PC-9 (cell line): ENCODE results near the gene LY6G6D. TPM values are rescaled to one million over a fixed set of nuclear protein-coding genes. Genes with fewer than 3 reads are reported as not detected.

ENCODE experiments used
- BruUV-seq: library from RNA; stranded (reverse); fragments of 400-500 nt; replicated peaks from 2 replicates; lab custom pipeline; 2021; lab: Mats Ljungman, UMichigan
- CTCF ChIA-PET: fragments of 300-600 bp; sonication (Branson Sonifier 250); formaldehyde crosslinking; loops from one replicate; lab custom pipeline; 2022; ENCODE audit warnings: antibody characterized with exemption; lab: Charles Lee
- POLR2A ChIA-PET: fragments of 300-600 bp; sonication (Branson Sonifier 250); formaldehyde crosslinking; loops from one replicate; lab custom pipeline; 2022; ENCODE audit warnings: antibody characterized with exemption; ENCODE audit not compliant: unreplicated experiment; lab: Charles Lee
- DNase-seq, 2 experiments: peaks; one replicate each; pipeline versions ENCODE4 v3.0.0 to v3.0.0-alpha.2; 2015 to 2022; ENCODE audit warnings: mixed read lengths in 1 of 2
- H2AFZ ChIP-seq: fragments of 200-600 bp; sonication (generic); 2 replicates; pipeline ENCODE4 v1.8.1; 2017; ENCODE audit warnings: antibody characterized with exemption
- H3F3A ChIP-seq: fragments of 200-600 bp; sonication (generic); 2 replicates; pipeline ENCODE4 v1.8.1; 2017; ENCODE audit warnings: antibody characterized with exemption, mild to moderate bottlenecking, low read depth; ENCODE audit not compliant: insufficient read depth
- H3K27ac ChIP-seq: fragments of 200-600 bp; sonication (generic); 2 replicates; pipeline ENCODE4 v1.6.1; 2016; ENCODE audit warnings: mixed run types
- H3K27me3 ChIP-seq: fragments of 200-600 bp; sonication (generic); 2 replicates; pipeline ENCODE4 v1.6.1; 2016; ENCODE audit warnings: low read depth, mixed run types; ENCODE audit not compliant: insufficient read depth
- H3K36me3 ChIP-seq: fragments of 200-600 bp; sonication (generic); 2 replicates; pipeline ENCODE4 v1.6.1; 2016; ENCODE audit warnings: low read depth, mixed run types
- H3K4me1 ChIP-seq: fragments of 200-600 bp; sonication (generic); replicated peaks from 2 replicates; pipeline ENCODE4 v1.6.1; 2016; ENCODE audit warnings: mixed run types; ENCODE audit not compliant: insufficient read depth
- H3K4me2 ChIP-seq: fragments of 200-600 bp; sonication (generic); 2 replicates; pipeline ENCODE4 v1.6.1; 2017; ENCODE audit warnings: mixed run types
- H3K4me3 ChIP-seq: fragments of 200-600 bp; sonication (generic); 2 replicates; pipeline ENCODE4 v1.6.1; 2016; ENCODE audit warnings: mixed run types
- H3K79me2 ChIP-seq: fragments of 200-600 bp; sonication (generic); 2 replicates; pipeline ENCODE4 v1.6.1; 2017; ENCODE audit warnings: low read depth, mixed run types
- H3K9me2 ChIP-seq: fragments of 200-600 bp; sonication (generic); 2 replicates; pipeline ENCODE4 v1.8.1; 2017; ENCODE audit warnings: mild to moderate bottlenecking; ENCODE audit not compliant: insufficient read depth
- H3K9me3 ChIP-seq: fragments of 200-600 bp; sonication (generic); 2 replicates; pipeline ENCODE4 v1.8.1; 2016; ENCODE audit warnings: low read depth; ENCODE audit not compliant: insufficient read depth
- H4K20me1 ChIP-seq: fragments of 200-600 bp; sonication (generic); 2 replicates; pipeline ENCODE4 v1.8.1; 2017; ENCODE audit not compliant: insufficient read depth
- EZH2 ChIP-seq: fragments of 200-600 bp; sonication (generic); IDR thresholded peaks from 2 replicates; pipeline ENCODE4 v1.8.0; 2017; ENCODE audit warnings: antibody characterized with exemption, low read depth
- intact Hi-C: fragments of 100-400 bp; cut with micrococcal nuclease; formaldehyde crosslinking; loops from one replicate; pipeline ENCODE4 v1.10.0; 2022; ENCODE audit not compliant: unreplicated experiment
- total RNA-seq: library from RNA; stranded (reverse); gene quantifications from 2 replicates; pipeline ENCODE4 v1.2.3, GENCODE V29; 2021
- TF ChIP-seq, protein P1 (sequence below): fragments of 200-600 bp; sonication (generic); conservative IDR thresholded peaks from 2 replicates; pipeline ENCODE4 v1.6.1; 2017; ENCODE audit warnings: mixed run types, antibody characterized with exemption, mild to moderate bottlenecking, moderate library complexity

LY6G6D gene
- total RNA-seq, 1 experiment from 2014 or later: not detected

DNA sequence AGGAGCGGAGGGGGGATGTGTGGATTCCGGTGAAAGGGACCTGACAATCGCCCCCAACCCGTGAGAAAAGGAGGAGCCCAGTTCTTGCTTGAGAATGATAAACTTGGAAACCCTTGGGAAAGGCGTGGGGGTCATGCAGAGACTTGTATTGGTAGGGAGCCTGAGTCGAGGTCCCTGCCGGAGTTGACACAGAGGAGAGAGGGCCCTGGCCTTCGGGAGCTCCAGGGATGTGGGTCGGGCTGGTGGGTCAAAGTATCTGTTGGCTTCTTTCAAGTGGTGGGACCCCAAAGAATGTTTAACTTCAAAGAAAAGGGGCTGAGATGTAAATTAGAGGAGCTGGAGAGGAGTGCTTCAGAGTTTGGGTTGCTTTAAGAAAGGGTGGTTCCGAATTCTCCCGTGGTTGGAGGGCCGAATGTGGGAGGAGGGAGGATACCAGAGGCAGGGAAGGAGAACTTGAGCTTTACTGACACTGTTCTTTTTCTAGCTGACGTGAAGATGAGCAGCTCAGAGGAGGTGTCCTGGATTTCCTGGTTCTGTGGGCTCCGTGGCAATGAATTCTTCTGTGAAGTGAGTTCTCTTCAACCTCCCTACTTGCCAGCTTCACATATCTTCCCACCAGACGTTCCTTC is 48.7 kb upstream of the LY6G6D start:
- DNase-seq: no peak
- Histone ChIP-seq H2AFZ (peak overlapping the region; percentile 79), H3K4me1 (peaks cover 24% of the 10 kb centered on the region), H3K36me3 (peaks cover 31% of the 10 kb centered on the region), H3K4me3 (peak overlapping the region; percentile 90), H3K9me2 (no peaks in the 10 kb centered on the region), H3K27ac (peak overlapping the region; percentile 21; the same call in 1 of the 2 replicates), H3K9me3 (no peaks in the 10 kb centered on the region), H3F3A (peaks cover 15% of the 10 kb centered on the region), H3K79me2 (peaks cover 51% of the 10 kb centered on the region), H4K20me1 (peaks cover 3% of the 10 kb centered on the region; the same call in 1 of the 2 replicates), H3K27me3 (no peaks in the 10 kb centered on the region), H3K4me2 (peak overlapping the region; percentile 95)
- intact Hi-C loops: loop anchor here (10.0 kb wide), 1 partner anchor 508 kb away; the partner anchor contains the start of genes AGPAT1 and RNF5
- ChIA-PET POLR2A (no interaction called here), CTCF (no interaction called here)
- no TSS peak for BruUV-seq
- TF ChIP-seq, protein P1, sequence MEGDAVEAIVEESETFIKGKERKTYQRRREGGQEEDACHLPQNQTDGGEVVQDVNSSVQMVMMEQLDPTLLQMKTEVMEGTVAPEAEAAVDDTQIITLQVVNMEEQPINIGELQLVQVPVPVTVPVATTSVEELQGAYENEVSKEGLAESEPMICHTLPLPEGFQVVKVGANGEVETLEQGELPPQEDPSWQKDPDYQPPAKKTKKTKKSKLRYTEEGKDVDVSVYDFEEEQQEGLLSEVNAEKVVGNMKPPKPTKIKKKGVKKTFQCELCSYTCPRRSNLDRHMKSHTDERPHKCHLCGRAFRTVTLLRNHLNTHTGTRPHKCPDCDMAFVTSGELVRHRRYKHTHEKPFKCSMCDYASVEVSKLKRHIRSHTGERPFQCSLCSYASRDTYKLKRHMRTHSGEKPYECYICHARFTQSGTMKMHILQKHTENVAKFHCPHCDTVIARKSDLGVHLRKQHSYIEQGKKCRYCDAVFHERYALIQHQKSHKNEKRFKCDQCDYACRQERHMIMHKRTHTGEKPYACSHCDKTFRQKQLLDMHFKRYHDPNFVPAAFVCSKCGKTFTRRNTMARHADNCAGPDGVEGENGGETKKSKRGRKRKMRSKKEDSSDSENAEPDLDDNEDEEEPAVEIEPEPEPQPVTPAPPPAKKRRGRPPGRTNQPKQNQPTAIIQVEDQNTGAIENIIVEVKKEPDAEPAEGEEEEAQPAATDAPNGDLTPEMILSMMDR: no peak
- TF ChIP-seq EZH2: no peak

- Histone ChIP-seq H3K79me2 (peaks cover 34% of the 10 kb centered on the region), H3K9me3 (no peaks in the 10 kb centered on the region), H3K4me1 (peaks cover 11% of the 10 kb centered on the region), H4K20me1 (peaks cover 3% of the 10 kb centered on the region; the same call in 1 of the 2 replicates), H3K27me3 (no peaks in the 10 kb centered on the region), H3F3A (peaks cover 30% of the 10 kb centered on the region; the same call in 1 of the 2 replicates), H3K9me2 (no peaks in the 10 kb centered on the region), H3K4me3 (no peak within 1 kb of the TSS), H3K36me3 (peaks cover 29% of the 10 kb centered on the region), H3K4me2 (no peak within 1 kb of the TSS), H2AFZ (no peak within 1 kb of the TSS), H3K27ac (no peak within 1 kb of the TSS)
- BruUV-seq: no TSS peak
- ChIA-PET POLR2A (no interaction called here), CTCF (interaction anchor here (0.6 kb wide), 1 partner anchor 471 kb away, joined by 13 read pairs; no protein-coding TSS in a partner anchor)
- TF ChIP-seq, protein P1: no peak
- TF ChIP-seq EZH2: no peak
- intact Hi-C loops: loop anchor here (10.0 kb wide), 1 partner anchor 505 kb away; the partner anchor contains the start of genes AGPAT1 and RNF5
- DNase-seq: no peak
Observed at GRCh38 chr6:31669676-31670075, 45.5 kb upstream of the LY6G6D start, which contains the start of gene LY6G5B. Gene LY6G5B (plus strand): TSS chr6:31669976. CDS start chr6:31670951, 975 bp downstream.

DNA sequence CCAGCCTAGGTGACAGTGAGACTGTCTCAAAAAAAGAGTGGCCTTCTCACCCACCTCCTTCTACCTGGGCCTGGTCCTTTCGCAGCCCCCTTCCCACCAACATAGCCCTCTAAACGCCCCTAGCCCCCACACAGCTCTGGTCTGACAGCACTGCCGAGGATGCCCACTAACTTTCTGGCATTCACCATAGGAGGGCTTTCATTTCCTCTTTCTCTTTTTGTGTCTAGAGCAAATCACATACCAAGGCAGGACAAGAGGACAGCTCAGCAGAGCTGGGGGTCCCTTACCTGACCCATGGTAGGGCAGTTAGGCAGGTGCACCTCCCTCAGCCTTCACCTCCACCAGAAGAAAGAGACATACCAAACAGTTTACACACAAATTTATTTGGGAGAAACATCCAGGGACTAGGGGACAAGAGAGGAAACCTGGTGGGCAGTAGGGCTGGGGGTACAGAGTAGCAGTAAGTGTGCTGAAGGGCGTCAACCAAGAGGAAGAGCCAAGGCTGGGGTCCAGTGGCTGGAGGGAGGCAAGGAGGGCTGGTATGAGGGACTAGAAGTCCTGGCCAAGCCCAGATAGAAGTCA is 38.7 kb upstream of the LY6G6D start:
- no peak for TF ChIP-seq EZH2
- TF ChIP-seq, protein P1: no peak
- no peak overlapping the region for H3K27ac ChIP-seq

More for the DNA sequence above, 38.7 kb upstream of the LY6G6D start:
- Histone ChIP-seq H4K20me1 (no peaks in the 10 kb centered on the region), H3K36me3 (peaks cover 4% of the 10 kb centered on the region; the same call in 1 of the 2 replicates), H3K4me2 (no peak overlapping the region), H3K27me3 (no peaks in the 10 kb centered on the region), H3K4me1 (peaks cover 9% of the 10 kb centered on the region), H3K4me3 (no peak overlapping the region), H3F3A (peaks cover 41% of the 10 kb centered on the region; the same call in 1 of the 2 replicates), H3K9me3 (no peaks in the 10 kb centered on the region), H2AFZ (no peak overlapping the region), H3K79me2 (no peaks in the 10 kb centered on the region), H3K9me2 (no peaks in the 10 kb centered on the region)
- ChIA-PET CTCF (interaction anchor here (0.6 kb wide), 1 partner anchor 212 kb away, joined by 3 read pairs; no protein-coding TSS in a partner anchor), POLR2A (no interaction called here)
- no TSS peak for BruUV-seq
- intact Hi-C loops: no loop called here
- DNase-seq: no peak
